ENCODE measurements around the gene GALNTL6.

GRCh38 chr4:172287117-172287516 lies 473.9 kb downstream of the GALNTL6 start:
- TF ChIP-seq CTCF (IDR thresholded peaks at IDR 0.05; ENCODE audit: insufficient read depth, low read length) (no peak), REST (IDR thresholded peaks at IDR 0.05; ENCODE audit: insufficient replicate concordance, low read depth) (no peak), POLR2AphosphoS5 (IDR thresholded peaks at IDR 0.05; ENCODE audit: low read depth) (no peak)

Data from HL-60 (cell line).